ENCODE measurements around the gene PPP2R5E. TPM values are rescaled to one million over a fixed set of nuclear protein-coding genes. Genes with fewer than 3 reads are reported as not detected.

The PPP2R5E gene
- total and polyA plus RNA-seq, 2 donors (not counting 1 experiment from before 2014, with no cell fraction given), result 18.5 to 38.8 TPM

- DNase-seq (ENCODE audit: low read depth in 2 of 2), result no peak
- TF ChIP-seq CTCF (conservative IDR thresholded peaks at IDR 0.05 in 1 of 2, IDR thresholded peaks at IDR 0.05 in 1 of 2; ENCODE audit: low read depth in 1 of 2, low read length in 2 of 2) (no peak), EZH2 (IDR thresholded peaks at IDR 0.05; ENCODE audit: low read length, missing control alignments) (no peak)
- H3K79me2 ChIP-seq (ENCODE audit: control insufficient read depth, insufficient read depth, low read length), result no peaks in the 10 kb centered on the region
- H3K27me3 ChIP-seq (ENCODE audit: control insufficient read depth, insufficient read depth, low read length), result no peaks in the 10 kb centered on the region
- H3K4me1 ChIP-seq (ENCODE audit: control insufficient read depth, extremely low read depth, insufficient read depth, low read length), result no peaks in the 10 kb centered on the region
- H3K27ac ChIP-seq (ENCODE audit: insufficient read depth, low read length), result no peak overlapping the region
- no peak overlapping the region for H3K9ac ChIP-seq (ENCODE audit: insufficient read depth, low read length)
- no peak overlapping the region for H3K4me3 ChIP-seq (replicated peaks in 1 of 4; ENCODE audit: control extremely low read depth in 1 of 4, insufficient read depth in 1 of 4, low read depth in 3 of 4, low read length in 4 of 4)
- no peaks in the 10 kb centered on the region for H3K9me3 ChIP-seq (ENCODE audit: control insufficient read depth, insufficient read depth, low read depth, low read length)
- H3K36me3 ChIP-seq (ENCODE audit: control insufficient read depth, insufficient read depth, low read length), result no peaks in the 10 kb centered on the region
- no peak overlapping the region for H2AFZ ChIP-seq (ENCODE audit: low read length)
- no peaks in the 10 kb centered on the region for H4K20me1 ChIP-seq (ENCODE audit: control insufficient read depth, extremely low read depth, insufficient read depth, low read length)
- H3K4me2 ChIP-seq (ENCODE audit: extremely low read depth, insufficient read depth, low read length), result no peak overlapping the region
These were observed 175.3 kb downstream of the PPP2R5E start for GRCh38 chr14:63367742-63368364.

- Histone ChIP-seq H3K4me3 (replicated peaks in 1 of 4; ENCODE audit: control extremely low read depth in 1 of 4, insufficient read depth in 1 of 4, low read depth in 3 of 4, low read length in 4 of 4) (no peak overlapping the region), H3K79me2 (ENCODE audit: control insufficient read depth, insufficient read depth, low read length) (no peaks in the 10 kb centered on the region), H3K27ac (ENCODE audit: insufficient read depth, low read length) (no peak overlapping the region), H3K9ac (ENCODE audit: insufficient read depth, low read length) (no peak overlapping the region), H2AFZ (ENCODE audit: low read length) (no peak overlapping the region), H3K9me3 (ENCODE audit: control insufficient read depth, insufficient read depth, low read depth, low read length) (no peaks in the 10 kb centered on the region), H3K4me2 (ENCODE audit: extremely low read depth, insufficient read depth, low read length) (no peak overlapping the region), H3K27me3 (ENCODE audit: control insufficient read depth, insufficient read depth, low read length) (no peaks in the 10 kb centered on the region), H3K4me1 (ENCODE audit: control insufficient read depth, extremely low read depth, insufficient read depth, low read length) (no peaks in the 10 kb centered on the region), H4K20me1 (ENCODE audit: control insufficient read depth, extremely low read depth, insufficient read depth, low read length) (no peaks in the 10 kb centered on the region), H3K36me3 (ENCODE audit: control insufficient read depth, insufficient read depth, low read length) (no peaks in the 10 kb centered on the region)
- TF ChIP-seq CTCF (conservative IDR thresholded peaks at IDR 0.05 in 1 of 2, IDR thresholded peaks at IDR 0.05 in 1 of 2; ENCODE audit: low read depth in 1 of 2, low read length in 2 of 2) (no peak), EZH2 (IDR thresholded peaks at IDR 0.05; ENCODE audit: low read length, missing control alignments) (no peak)
- no peak for DNase-seq (ENCODE audit: low read depth in 2 of 2)
These were observed 180.8 kb downstream of the PPP2R5E start for GRCh38 chr14:63362389-63362819.

- H3K4me2 ChIP-seq (ENCODE audit: extremely low read depth, insufficient read depth, low read length), result no peak overlapping the region
- H3K79me2 ChIP-seq (ENCODE audit: control insufficient read depth, insufficient read depth, low read length), result no peaks in the 10 kb centered on the region
- no peaks in the 10 kb centered on the region for H4K20me1 ChIP-seq (ENCODE audit: control insufficient read depth, extremely low read depth, insufficient read depth, low read length)
These were observed 181.4 kb downstream of the PPP2R5E start for GRCh38 chr14:63361790-63362189.

More at GRCh38 chr14:63361790-63362189, 181.4 kb downstream of the PPP2R5E start:
- no peak overlapping the region for H2AFZ ChIP-seq (ENCODE audit: low read length)
- DNase-seq (ENCODE audit: low read depth in 2 of 2), result no peak
- H3K27ac ChIP-seq (ENCODE audit: insufficient read depth, low read length), result no peak overlapping the region
- H3K9ac ChIP-seq (ENCODE audit: insufficient read depth, low read length), result no peak overlapping the region
- H3K4me3 ChIP-seq (replicated peaks in 1 of 4; ENCODE audit: control extremely low read depth in 1 of 4, insufficient read depth in 1 of 4, low read depth in 3 of 4, low read length in 4 of 4), result no peak overlapping the region
- no peaks in the 10 kb centered on the region for H3K4me1 ChIP-seq (ENCODE audit: control insufficient read depth, extremely low read depth, insufficient read depth, low read length)
- no peaks in the 10 kb centered on the region for H3K9me3 ChIP-seq (ENCODE audit: control insufficient read depth, insufficient read depth, low read depth, low read length)
- TF ChIP-seq CTCF (conservative IDR thresholded peaks at IDR 0.05 in 1 of 2, IDR thresholded peaks at IDR 0.05 in 1 of 2; ENCODE audit: low read depth in 1 of 2, low read length in 2 of 2), result no peak
- TF ChIP-seq EZH2 (IDR thresholded peaks at IDR 0.05; ENCODE audit: low read length, missing control alignments), result no peak
- H3K27me3 ChIP-seq (ENCODE audit: control insufficient read depth, insufficient read depth, low read length), result no peaks in the 10 kb centered on the region
- no peaks in the 10 kb centered on the region for H3K36me3 ChIP-seq (ENCODE audit: control insufficient read depth, insufficient read depth, low read length)
